Measurements from ENCODE around the gene FRMD5. TPM values are rescaled to one million over a fixed set of nuclear protein-coding genes. Genes with fewer than 3 reads are reported as not detected.

Gene FRMD5
- total RNA-seq, 1 experiment from 2014 or later = 27.2 TPM

GRCh38 chr15:43943511-43943910 lies 251.6 kb downstream of the FRMD5 start:
- H4K20me1 ChIP-seq (ENCODE audit: insufficient read depth) = peaks cover 6% of the 10 kb centered on the region
- no peaks in the 10 kb centered on the region for H3K9me3 ChIP-seq (ENCODE audit: control insufficient read depth in 1 of 2, insufficient read depth in 1 of 2, low read depth in 1 of 2, low read length in 2 of 2)
- DNase-seq (ENCODE audit: low read depth, low spot score) (no peak), ATAC-seq (no peak)
- no peaks in the 10 kb centered on the region for H3K36me3 ChIP-seq (ENCODE audit: control insufficient read depth in 1 of 2, insufficient read depth in 2 of 2, low read length in 2 of 2)
- no peak for TF ChIP-seq CTCF (IDR thresholded peaks at IDR 0.05 in 2 of 3, conservative IDR thresholded peaks at IDR 0.05 in 1 of 3; ENCODE audit: borderline replicate concordance in 1 of 3, insufficient read depth in 1 of 3, low read depth in 2 of 3, low read length in 2 of 3)
- no peak for TF ChIP-seq MAX (IDR thresholded peaks at IDR 0.05)
- TF ChIP-seq TCF7L2 (IDR thresholded peaks at IDR 0.05; ENCODE audit: borderline replicate concordance, extremely low read depth, insufficient read depth, insufficient read length) = no peak
- no peak for TF ChIP-seq JUND (IDR thresholded peaks at IDR 0.05)
- TF ChIP-seq FOSL1 (IDR thresholded peaks at IDR 0.05; ENCODE audit: low read depth) = no peak
- no peak for TF ChIP-seq EZH2 (IDR thresholded peaks at IDR 0.05)
- no peak for TF ChIP-seq SRF (IDR thresholded peaks at IDR 0.05; ENCODE audit: low read depth)
- TF ChIP-seq CBX3 (IDR thresholded peaks at IDR 0.05; ENCODE audit: low read depth) = no peak
- no peak for TF ChIP-seq REST (IDR thresholded peaks at IDR 0.05; ENCODE audit: low read depth)
- TF ChIP-seq SP1 (IDR thresholded peaks at IDR 0.05; ENCODE audit: low read depth) = no peak
- TF ChIP-seq ATF3 (IDR thresholded peaks at IDR 0.05) = no peak
- TF ChIP-seq ELF1 (IDR thresholded peaks at IDR 0.05; ENCODE audit: borderline replicate concordance, low read depth) = no peak
- TF ChIP-seq SIN3A (IDR thresholded peaks at IDR 0.05; ENCODE audit: low read depth) = no peak
- no peak for TF ChIP-seq YY1 (IDR thresholded peaks at IDR 0.05; ENCODE audit: extremely low read depth, insufficient replicate concordance, low read depth, low read length)
- TF ChIP-seq EZH2phosphoT487 (IDR thresholded peaks at IDR 0.05; ENCODE audit: borderline replicate concordance) = no peak
- TF ChIP-seq CEBPB (IDR thresholded peaks at IDR 0.05; ENCODE audit: low read depth) = no peak
- no peak for TF ChIP-seq RAD21 (IDR thresholded peaks at IDR 0.05; ENCODE audit: low read depth)
- no peak for TF ChIP-seq ZBTB33 (IDR thresholded peaks at IDR 0.05; ENCODE audit: extremely low read depth, insufficient replicate concordance, low read length)
- TF ChIP-seq POLR2AphosphoS5 (IDR thresholded peaks at IDR 0.05; ENCODE audit: low read depth, low read length) = no peak
- no peak for TF ChIP-seq ZNF274 (IDR thresholded peaks at IDR 0.05; ENCODE audit: low read depth, low read length)
- ChIA-PET CTCF (no interaction called here), POLR2A (no interaction called here), RAD21 (ENCODE audit: low non-redundant PET in 1 of 2, low total read pairs in 2 of 2, uncharacterized antibody in 2 of 2, unreplicated experiment in 2 of 2) (no interaction called here)
- BruUV-seq (replicated peaks) = no TSS peak
- H3K4me2 ChIP-seq (ENCODE audit: low read length) = no peak overlapping the region
- H3K27ac ChIP-seq (ENCODE audit: low read depth, low read length) = no peak overlapping the region
- intact Hi-C loops (cut with micrococcal nuclease) = no loop called here
- no peaks in the 10 kb centered on the region for H3K27me3 ChIP-seq (ENCODE audit: insufficient read depth, low read length)
- H3K9ac ChIP-seq (ENCODE audit: low read length) = no peak overlapping the region
- no peak overlapping the region for H3K4me3 ChIP-seq (replicated peaks in 1 of 2; ENCODE audit: low read depth in 1 of 2, low read length in 2 of 2)
- peaks cover 21% of the 10 kb centered on the region for H3K79me2 ChIP-seq (ENCODE audit: insufficient read depth, low read length)
- H2AFZ ChIP-seq (ENCODE audit: low read depth, low read length, poor library complexity, severe bottlenecking) = no peak overlapping the region
- H3K4me1 ChIP-seq (ENCODE audit: control insufficient read depth in 1 of 2, insufficient read depth in 2 of 2, low read length in 2 of 2) = no peaks in the 10 kb centered on the region
- no peaks in the 10 kb centered on the region for H3K9me2 ChIP-seq (ENCODE audit: insufficient read depth)
